Thymus (tissue), 11 donors: Measurements from ENCODE around the gene KMT2E. TPM values are rescaled to one million over a fixed set of nuclear protein-coding genes. Genes with fewer than 3 reads are reported as not detected.

Experiments
- DNase-seq, 9 donors: peaks; one replicate each; pipeline ENCODE4 v3.0.0-alpha.2; 2013; ENCODE audit warnings: low spot score in 9 of 9, low read depth in 6 of 9, missing footprints in 1 of 9
- H3K27ac ChIP-seq, 2 donors: one replicate each; pipeline ENCODE4 v1.5.1; 2013; ENCODE audit warnings: control low read depth in 1 of 2, low read depth in 1 of 2, low read length in 1 of 2, mild to moderate bottlenecking in 1 of 2, moderate library complexity in 1 of 2
- H3K27me3 ChIP-seq, 2 donors: one replicate each; pipeline ENCODE4 v1.5.1; 2013; ENCODE audit warnings: low read length in 1 of 2; ENCODE audit not compliant: control insufficient read depth in 2 of 2, insufficient read depth in 1 of 2
- H3K36me3 ChIP-seq, 2 donors: one replicate each; pipeline ENCODE4 v1.5.1; 2013; ENCODE audit warnings: low read length in 1 of 2, mild to moderate bottlenecking in 1 of 2, moderate library complexity in 1 of 2; ENCODE audit not compliant: control insufficient read depth in 2 of 2, insufficient read depth in 2 of 2
- H3K4me1 ChIP-seq, 2 donors: one replicate each; pipeline ENCODE4 v1.5.1; 2013; ENCODE audit warnings: low read length in 2 of 2; ENCODE audit not compliant: control insufficient read depth in 2 of 2, insufficient read depth in 2 of 2
- H3K4me3 ChIP-seq, 2 donors: one replicate each; pipeline ENCODE4 v1.5.1; 2013; ENCODE audit warnings: low read length in 2 of 2, control low read depth in 1 of 2, mild to moderate bottlenecking in 1 of 2
- H3K9me3 ChIP-seq, 2 donors: one replicate each; pipeline ENCODE4 v1.5.1; 2013; ENCODE audit warnings: low read length in 1 of 2, mild to moderate bottlenecking in 1 of 2; ENCODE audit not compliant: control insufficient read depth in 2 of 2, insufficient read depth in 1 of 2
- WGBS: extraction: QIAGEN DNeasy Blood & Tissue Kit; methylation state at CpG from one replicate; pipeline ENCODE4 v1.1.7; 2013; 5-methylcytosine and 5-hydroxymethylcytosine counted together
- polyA plus RNA-seq: library from polyadenylated mRNA; stranded (reverse); fragments of 200-250 nt; gene quantifications from one replicate; pipeline ENCODE4 v1.2.3, GENCODE V29; 2013
- total RNA-seq: library from RNA; stranded (reverse); fragments of 120-200 nt; gene quantifications from one replicate; pipeline ENCODE4 v1.2.4, GENCODE V29; 2013
- donor health status: healthy.

Gene KMT2E
- total and polyA plus RNA-seq, 2 donors = 26.5 to 42.2 TPM

- no peak overlapping the region for H3K4me3 ChIP-seq
- WGBS = 57% methylated on average over 4 of the region's 4 CpGs
- peaks cover 5 to 25% of the 10 kb centered on the region in 2 donors for H3K4me1 ChIP-seq
- no peaks in the 10 kb centered on the region for H3K27me3 ChIP-seq
- no peaks in the 10 kb centered on the region for H3K9me3 ChIP-seq
- H3K36me3 ChIP-seq = peaks cover 0 to 2% of the 10 kb centered on the region in 2 donors
- no peak overlapping the region for H3K27ac ChIP-seq
- peak in 7 of 9 donors; percentile 41 to 76 (median 50) for DNase-seq
These were observed 32.9 kb upstream of the KMT2E start for GRCh38 chr7:104980841-104981671.

- WGBS = 59% methylated on average over 1 of the region's 1 CpG
- H3K4me1 ChIP-seq = peaks cover 5 to 25% of the 10 kb centered on the region in 2 donors
- H3K36me3 ChIP-seq = peaks cover 2 to 5% of the 10 kb centered on the region in 2 donors
- no peak for DNase-seq
- no peaks in the 10 kb centered on the region for H3K27me3 ChIP-seq
- no peak overlapping the region for H3K4me3 ChIP-seq
- no peaks in the 10 kb centered on the region for H3K9me3 ChIP-seq
- H3K27ac ChIP-seq = no peak overlapping the region
These were observed 32.4 kb upstream of the KMT2E start for GRCh38 chr7:104981672-104982037.

- Histone ChIP-seq H3K4me1 (peaks cover 5 to 25% of the 10 kb centered on the region in 2 donors), H3K27ac (peak overlapping the region; percentile 94 to 98), H3K4me3 (peak overlapping the region in 1 of 2 donors; percentile 72), H3K36me3 (peaks cover 2 to 5% of the 10 kb centered on the region in 2 donors), H3K9me3 (no peaks in the 10 kb centered on the region), H3K27me3 (no peaks in the 10 kb centered on the region)
- WGBS = 51% methylated on average over 5 of the region's 5 CpGs
- peak in 3 of 9 donors; percentile 31 to 71 (median 50) for DNase-seq
These were observed 31.5 kb upstream of the KMT2E start for GRCh38 chr7:104982308-104983075.

- peaks cover 5 to 25% of the 10 kb centered on the region in 2 donors for H3K4me1 ChIP-seq
- H3K9me3 ChIP-seq = no peaks in the 10 kb centered on the region
- peak in 1 of 9 donors; percentile 33 for DNase-seq
- no peaks in the 10 kb centered on the region for H3K27me3 ChIP-seq
- peak overlapping the region; percentile 72 to 88 for H3K4me3 ChIP-seq
- WGBS = 54% methylated on average over 13 of the region's 13 CpGs
- H3K36me3 ChIP-seq = peaks cover 2 to 6% of the 10 kb centered on the region in 2 donors
- H3K27ac ChIP-seq = peak overlapping the region; percentile 94 to 98
These were observed 30.9 kb upstream of the KMT2E start for GRCh38 chr7:104983076-104983577.

- peaks cover 4 to 10% of the 10 kb centered on the region in 2 donors for H3K36me3 ChIP-seq
- peaks cover 5 to 25% of the 10 kb centered on the region in 2 donors for H3K4me1 ChIP-seq
- H3K27ac ChIP-seq = peak overlapping the region; percentile 94 to 98
- peak overlapping the region; percentile 72 to 88 for H3K4me3 ChIP-seq
- H3K9me3 ChIP-seq = no peaks in the 10 kb centered on the region
- WGBS = 1% methylated on average over 62 of the region's 62 CpGs
- H3K27me3 ChIP-seq = no peaks in the 10 kb centered on the region
- DNase-seq = peak; percentile 61 to 92 (median 73)
These were observed 30.1 kb upstream of the KMT2E start for GRCh38 chr7:104983578-104984539.

DNA sequence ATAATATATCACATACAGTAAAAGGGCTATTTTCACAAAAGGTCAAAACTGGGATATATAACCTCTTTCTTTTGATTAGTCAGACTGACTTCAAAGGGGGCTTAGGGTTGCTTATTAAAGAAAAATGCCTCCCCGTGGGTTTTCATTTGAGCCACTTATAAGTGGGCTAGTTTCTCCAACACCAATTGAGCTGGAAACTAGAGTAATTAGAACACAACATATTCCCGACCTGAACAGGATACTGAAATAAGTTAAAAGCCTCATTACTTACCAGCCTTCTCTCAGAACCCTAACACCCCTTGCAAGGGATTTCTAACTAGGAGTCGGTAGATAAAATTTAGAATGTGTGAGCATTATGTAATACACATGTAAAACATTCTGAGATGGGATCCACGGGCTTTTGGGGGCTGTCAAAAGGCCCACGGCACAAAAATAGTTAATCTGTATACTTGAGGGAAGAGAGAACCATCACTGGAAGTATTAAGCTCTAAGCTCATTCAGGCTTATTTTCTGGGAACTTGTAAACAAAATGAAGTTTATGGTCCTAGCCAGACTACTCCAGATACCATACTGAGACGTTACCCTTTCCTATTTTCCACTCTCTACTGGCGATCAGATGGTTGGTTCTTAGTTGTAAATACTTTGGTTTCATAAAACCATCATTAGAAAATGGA lies 29.3 kb upstream of the KMT2E start:
- Histone ChIP-seq H3K27me3 (no peaks in the 10 kb centered on the region), H3K9me3 (no peaks in the 10 kb centered on the region), H3K36me3 (peaks cover 5 to 10% of the 10 kb centered on the region in 2 donors), H3K4me3 (peak overlapping the region; percentile 72 to 88), H3K4me1 (peaks cover 5 to 22% of the 10 kb centered on the region in 2 donors), H3K27ac (peak overlapping the region; percentile 94 to 98)
- 66% methylated on average over 7 of the region's 7 CpGs for WGBS
- DNase-seq = peak in 1 of 9 donors; percentile 16

DNA sequence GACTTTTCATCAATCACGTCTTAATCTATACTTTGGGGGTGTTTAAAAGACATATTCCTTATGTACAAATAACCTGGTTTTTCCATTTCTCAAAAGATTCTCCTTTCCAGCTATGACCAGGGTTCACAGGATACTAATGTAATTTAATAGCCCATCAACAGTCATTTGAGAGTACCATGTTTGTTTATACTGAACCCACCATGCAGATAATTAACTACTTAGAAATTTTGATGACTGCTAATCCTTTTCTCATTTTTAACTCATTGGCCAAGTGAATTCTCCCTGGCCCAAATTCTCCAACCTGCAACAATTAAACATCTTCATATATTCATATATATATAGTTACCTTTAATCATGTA lies 28.8 kb upstream of the KMT2E start:
- H3K9me3 ChIP-seq = no peaks in the 10 kb centered on the region
- H3K4me3 ChIP-seq = no peak overlapping the region
- DNase-seq = no peak
- no peaks in the 10 kb centered on the region for H3K27me3 ChIP-seq
- H3K4me1 ChIP-seq = peaks cover 5 to 22% of the 10 kb centered on the region in 2 donors
- 88% methylated on average over 1 of the region's 1 CpG for WGBS
- H3K27ac ChIP-seq = no peak overlapping the region
- peaks cover 5 to 10% of the 10 kb centered on the region in 2 donors for H3K36me3 ChIP-seq

DNA sequence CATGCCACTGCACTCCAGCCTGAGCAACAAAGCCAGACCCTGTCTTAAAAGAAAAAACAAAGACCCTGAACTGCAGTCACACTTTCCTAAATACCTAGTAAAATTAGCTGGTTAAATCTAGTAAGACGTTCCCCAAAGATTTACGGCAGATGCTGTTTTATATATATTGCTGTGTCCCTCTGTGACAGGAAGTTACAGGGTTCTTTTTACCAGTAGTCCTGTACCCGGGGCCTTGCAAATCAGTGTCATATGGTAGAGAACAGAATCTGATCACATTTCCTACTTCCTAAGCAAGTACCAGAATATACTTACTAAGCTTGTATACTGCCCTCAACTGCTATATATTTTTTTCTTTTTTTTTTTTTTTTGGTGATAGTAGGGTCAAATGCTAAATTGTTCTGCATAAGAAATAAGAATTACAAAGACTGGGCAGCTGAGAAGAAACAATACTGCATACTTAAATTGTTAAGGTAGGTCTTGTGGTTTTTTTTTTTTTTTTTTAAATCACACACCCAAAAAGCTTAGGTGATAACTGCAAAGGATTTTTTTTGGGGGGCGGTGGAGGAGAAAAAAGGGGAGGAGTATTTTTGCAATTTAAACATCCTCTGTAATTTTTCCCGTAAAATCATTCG lies 27.3 kb upstream of the KMT2E start:
- Histone ChIP-seq H3K27ac (no peak overlapping the region), H3K27me3 (no peaks in the 10 kb centered on the region), H3K4me3 (no peak overlapping the region), H3K36me3 (peaks cover 5 to 18% of the 10 kb centered on the region in 2 donors), H3K4me1 (peaks cover 5 to 22% of the 10 kb centered on the region in 2 donors), H3K9me3 (no peaks in the 10 kb centered on the region)
- DNase-seq = no peak
- 92% methylated on average over 6 of the region's 6 CpGs for WGBS
